HepG2 (cell line): ENCODE results near the gene FUCA1. TPM values are rescaled to one million over a fixed set of nuclear protein-coding genes. Genes with fewer than 3 reads are reported as not detected.

Experiments used
- ERF ChIP-seq: IDR thresholded peaks from 2 replicates; pipeline ENCODE4 v1.6.1; 2018; ENCODE audit warnings: missing biosample characterization, missing genetic modification reagents
- HMGXB4 ChIP-seq, 2 experiments: sonication (generic) in 1 of 2; formaldehyde crosslinking in 1 of 2; IDR thresholded peaks; 2 replicates each; pipeline versions ENCODE4 v1.4.0 to v1.6.1; 2018 to 2020; ENCODE audit warnings: missing genetic modification reagents in 2 of 2, borderline replicate concordance in 1 of 2, low read depth in 1 of 2, mild to moderate bottlenecking in 1 of 2, missing biosample characterization in 1 of 2
- POLR2A ChIP-seq, 2 experiments: IDR thresholded peaks; 2 replicates each; pipeline ENCODE4 v1.6.1; 2011; ENCODE audit warnings: low read depth in 2 of 2, low read length in 2 of 2, mild to moderate bottlenecking in 1 of 2, moderate library complexity in 1 of 2; ENCODE audit not compliant: insufficient read depth in 1 of 2
- SMYD3 ChIP-seq: sonication (generic); formaldehyde crosslinking; IDR thresholded peaks from 2 replicates; pipeline ENCODE4 v1.8.1; 2023; ENCODE audit warnings: mild to moderate bottlenecking, missing genetic modification reagents
- ZNF235 ChIP-seq: sonication (generic); formaldehyde crosslinking; IDR thresholded peaks from 2 replicates; pipeline ENCODE4 v1.8.1; 2023; ENCODE audit warnings: mild to moderate bottlenecking, missing genetic modification reagents, borderline replicate concordance
- ZNF460 ChIP-seq: sonication (generic); formaldehyde crosslinking; IDR thresholded peaks from 2 replicates; pipeline ENCODE4 v1.5.1; 2020; ENCODE audit warnings: missing genetic modification reagents, mild to moderate bottlenecking, borderline replicate concordance
- ZNF614 ChIP-seq: IDR thresholded peaks from 2 replicates; pipeline ENCODE4 v1.6.1; 2018; ENCODE audit warnings: missing biosample characterization, missing genetic modification reagents, inconsistent platforms, borderline replicate concordance
- ZNF629 ChIP-seq: sonication (generic); formaldehyde crosslinking; conservative IDR thresholded peaks from 2 replicates; pipeline ENCODE4 v1.5.0; 2020; ENCODE audit warnings: missing genetic modification reagents
- ZNF670 ChIP-seq: sonication (generic); formaldehyde crosslinking; IDR thresholded peaks from 2 replicates; pipeline ENCODE4 v1.8.0; 2022; ENCODE audit warnings: mild to moderate bottlenecking, missing genetic modification reagents, borderline replicate concordance
- ZNF766 ChIP-seq: sonication (generic); formaldehyde crosslinking; IDR thresholded peaks from 2 replicates; pipeline ENCODE4 v1.5.0; 2020; ENCODE audit warnings: missing genetic modification reagents, borderline replicate concordance
- ZNF770 ChIP-seq: sonication (generic); formaldehyde crosslinking; IDR thresholded peaks from 2 replicates; pipeline ENCODE4 v1.5.0; 2020; ENCODE audit warnings: mild to moderate bottlenecking, missing genetic modification reagents
- ZNF816 ChIP-seq: sonication (generic); formaldehyde crosslinking; IDR thresholded peaks from 2 replicates; pipeline ENCODE4 v1.8.0; 2022; ENCODE audit warnings: missing genetic modification reagents, mild to moderate bottlenecking, borderline replicate concordance
- polyA plus RNA-seq, 8 experiments: library from polyadenylated mRNA; depleted of rRNA in 3 of 8; stranded (reverse) in 7 of 8; unstranded in 1 of 8; fragments of >200 nt; fragmentation: Illumina TruSeq in 4 of 8; extraction: Trizol in 4 of 8; gene quantifications; 2 replicates each; pipeline versions ENCODE4 v1.2.1 to v1.2.3, GENCODE V29; 2011 to 2016; ENCODE audit warnings: low read depth in 4 of 8, missing spikeins in 1 of 8, mixed read lengths in 1 of 8; ENCODE audit not compliant: insufficient read depth in 1 of 8
- total RNA-seq, 5 experiments: library from RNA; depleted of rRNA; stranded (reverse); fragments of >200 nt; fragmentation: Illumina TruSeq; extraction: Trizol; gene quantifications; 2 replicates each; pipeline ENCODE4 v1.2.3, GENCODE V29; 2016; ENCODE audit warnings: low read depth in 1 of 5
- TF ChIP-seq, protein P1 (sequence below): sonication (generic); formaldehyde crosslinking; IDR thresholded peaks from 2 replicates; pipeline ENCODE4 v1.4.0; 2020; ENCODE audit warnings: missing genetic modification reagents
- TF ChIP-seq, protein P2 (sequence below): sonication (generic); formaldehyde crosslinking; IDR thresholded peaks from 2 replicates; pipeline ENCODE4 v1.5.0; 2020; ENCODE audit warnings: mild to moderate bottlenecking, missing genetic modification reagents

FUCA1 gene
- total and polyA plus RNA-seq, 2 of the 13 experiments (the other 11 are each of a cell fraction or from before 2014, with no cell fraction given): 32.7 to 33.6 TPM

GRCh38 chr1:23800400-23801337 is 67.4 kb downstream of the FUCA1 start, which contains the start of gene GALE (continued):
- TF ChIP-seq, protein P1, sequence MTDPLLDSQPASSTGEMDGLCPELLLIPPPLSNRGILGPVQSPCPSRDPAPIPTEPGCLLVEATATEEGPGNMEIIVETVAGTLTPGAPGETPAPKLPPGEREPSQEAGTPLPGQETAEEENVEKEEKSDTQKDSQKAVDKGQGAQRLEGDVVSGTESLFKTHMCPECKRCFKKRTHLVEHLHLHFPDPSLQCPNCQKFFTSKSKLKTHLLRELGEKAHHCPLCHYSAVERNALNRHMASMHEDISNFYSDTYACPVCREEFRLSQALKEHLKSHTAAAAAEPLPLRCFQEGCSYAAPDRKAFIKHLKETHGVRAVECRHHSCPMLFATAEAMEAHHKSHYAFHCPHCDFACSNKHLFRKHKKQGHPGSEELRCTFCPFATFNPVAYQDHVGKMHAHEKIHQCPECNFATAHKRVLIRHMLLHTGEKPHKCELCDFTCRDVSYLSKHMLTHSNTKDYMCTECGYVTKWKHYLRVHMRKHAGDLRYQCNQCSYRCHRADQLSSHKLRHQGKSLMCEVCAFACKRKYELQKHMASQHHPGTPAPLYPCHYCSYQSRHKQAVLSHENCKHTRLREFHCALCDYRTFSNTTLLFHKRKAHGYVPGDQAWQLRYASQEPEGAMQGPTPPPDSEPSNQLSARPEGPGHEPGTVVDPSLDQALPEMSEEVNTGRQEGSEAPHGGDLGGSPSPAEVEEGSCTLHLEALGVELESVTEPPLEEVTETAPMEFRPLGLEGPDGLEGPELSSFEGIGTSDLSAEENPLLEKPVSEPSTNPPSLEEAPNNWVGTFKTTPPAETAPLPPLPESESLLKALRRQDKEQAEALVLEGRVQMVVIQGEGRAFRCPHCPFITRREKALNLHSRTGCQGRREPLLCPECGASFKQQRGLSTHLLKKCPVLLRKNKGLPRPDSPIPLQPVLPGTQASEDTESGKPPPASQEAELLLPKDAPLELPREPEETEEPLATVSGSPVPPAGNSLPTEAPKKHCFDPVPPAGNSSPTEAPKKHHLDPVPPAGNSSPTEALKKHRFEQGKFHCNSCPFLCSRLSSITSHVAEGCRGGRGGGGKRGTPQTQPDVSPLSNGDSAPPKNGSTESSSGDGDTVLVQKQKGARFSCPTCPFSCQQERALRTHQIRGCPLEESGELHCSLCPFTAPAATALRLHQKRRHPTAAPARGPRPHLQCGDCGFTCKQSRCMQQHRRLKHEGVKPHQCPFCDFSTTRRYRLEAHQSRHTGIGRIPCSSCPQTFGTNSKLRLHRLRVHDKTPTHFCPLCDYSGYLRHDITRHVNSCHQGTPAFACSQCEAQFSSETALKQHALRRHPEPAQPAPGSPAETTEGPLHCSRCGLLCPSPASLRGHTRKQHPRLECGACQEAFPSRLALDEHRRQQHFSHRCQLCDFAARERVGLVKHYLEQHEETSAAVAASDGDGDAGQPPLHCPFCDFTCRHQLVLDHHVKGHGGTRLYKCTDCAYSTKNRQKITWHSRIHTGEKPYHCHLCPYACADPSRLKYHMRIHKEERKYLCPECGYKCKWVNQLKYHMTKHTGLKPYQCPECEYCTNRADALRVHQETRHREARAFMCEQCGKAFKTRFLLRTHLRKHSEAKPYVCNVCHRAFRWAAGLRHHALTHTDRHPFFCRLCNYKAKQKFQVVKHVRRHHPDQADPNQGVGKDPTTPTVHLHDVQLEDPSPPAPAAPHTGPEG (CRISPR knock-in tag): peak; percentile 19; the same call in 1 of the 2 replicates
- TF ChIP-seq HMGXB4 (CRISPR knock-in tag; IDR thresholded peaks at IDR 0.05; ENCODE audit: borderline replicate concordance in 1 of 2, low read depth in 1 of 2): peak in 1 of 2 experiments; percentile 26; a peak in 2 of 4 replicates
- no peak for TF ChIP-seq ZNF460 (CRISPR knock-in tag)
- TF ChIP-seq ZNF766 (CRISPR knock-in tag): no peak
- TF ChIP-seq ZNF235 (CRISPR knock-in tag): 0 out of 2 replicates have a peak, but pooled peaks have one; percentile 53
- TF ChIP-seq POLR2A (IDR thresholded peaks at IDR 0.05; ENCODE audit: insufficient read depth in 1 of 2, low read depth in 2 of 2, low read length in 2 of 2): peak in 1 of 2 experiments; percentile 59; a peak in 2 of 4 replicates
- TF ChIP-seq ZNF770 (CRISPR knock-in tag): peak; percentile 34; the same call in 1 of the 2 replicates
- no peak for TF ChIP-seq SMYD3 (CRISPR knock-in tag)
- TF ChIP-seq, protein P2, sequence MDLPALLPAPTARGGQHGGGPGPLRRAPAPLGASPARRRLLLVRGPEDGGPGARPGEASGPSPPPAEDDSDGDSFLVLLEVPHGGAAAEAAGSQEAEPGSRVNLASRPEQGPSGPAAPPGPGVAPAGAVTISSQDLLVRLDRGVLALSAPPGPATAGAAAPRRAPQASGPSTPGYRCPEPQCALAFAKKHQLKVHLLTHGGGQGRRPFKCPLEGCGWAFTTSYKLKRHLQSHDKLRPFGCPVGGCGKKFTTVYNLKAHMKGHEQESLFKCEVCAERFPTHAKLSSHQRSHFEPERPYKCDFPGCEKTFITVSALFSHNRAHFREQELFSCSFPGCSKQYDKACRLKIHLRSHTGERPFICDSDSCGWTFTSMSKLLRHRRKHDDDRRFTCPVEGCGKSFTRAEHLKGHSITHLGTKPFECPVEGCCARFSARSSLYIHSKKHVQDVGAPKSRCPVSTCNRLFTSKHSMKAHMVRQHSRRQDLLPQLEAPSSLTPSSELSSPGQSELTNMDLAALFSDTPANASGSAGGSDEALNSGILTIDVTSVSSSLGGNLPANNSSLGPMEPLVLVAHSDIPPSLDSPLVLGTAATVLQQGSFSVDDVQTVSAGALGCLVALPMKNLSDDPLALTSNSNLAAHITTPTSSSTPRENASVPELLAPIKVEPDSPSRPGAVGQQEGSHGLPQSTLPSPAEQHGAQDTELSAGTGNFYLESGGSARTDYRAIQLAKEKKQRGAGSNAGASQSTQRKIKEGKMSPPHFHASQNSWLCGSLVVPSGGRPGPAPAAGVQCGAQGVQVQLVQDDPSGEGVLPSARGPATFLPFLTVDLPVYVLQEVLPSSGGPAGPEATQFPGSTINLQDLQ (CRISPR knock-in tag): peak; percentile 36; the same call in 1 of the 2 replicates
- TF ChIP-seq ZNF629: no peak
- peak; percentile 64; the same call in 1 of the 2 replicates for TF ChIP-seq ERF (CRISPR knock-in tag)
- TF ChIP-seq ZNF614: peak; percentile 59; the same call in 1 of the 2 replicates
- peak; percentile 80 for TF ChIP-seq ZNF670 (CRISPR knock-in tag)
- TF ChIP-seq ZNF816 (CRISPR knock-in tag): peak; percentile 52
